ENCODE measurements around the gene ACADSB. TPM values are rescaled to one million over a fixed set of nuclear protein-coding genes. Genes with fewer than 3 reads are reported as not detected.
A peak's percentile ranks its signal among the peaks of the same experiment; 100 is the strongest.

The ACADSB gene
- 10 to 100 TPM in 2 of 4 donors, 1 to 10 TPM in 2; 7.5 to 13.5 (median 10.4) TPM for total RNA-seq

- Histone ChIP-seq H3K9me3 (no peaks in the 10 kb centered on the region), H3K36me3 (peaks cover 0 to 5% (median 0%) of the 10 kb centered on the region in 3 donors), H3K27ac (peak within 1 kb of the TSS; percentile 96 to 98 (median 97)), H3K4me1 (peaks cover 3 to 76% (median 18%) of the 10 kb centered on the region in 3 donors), H3K4me3 (peak within 1 kb of the TSS; percentile 94 to 99 (median 98)), H3K27me3 (no peaks in the 10 kb centered on the region)
- 0 to 1% methylated on average over 7 to 28 of the region's 68 CpGs for WGBS, 2 donors
- DNase-seq, result peak; percentile 91
- intact Hi-C loops (cut with DNase I), result no loop called here
- TF ChIP-seq CTCF (IDR thresholded peaks at IDR 0.05) (peak in 1 of 6 experiments; percentile 10), POLR2A (IDR thresholded peaks at IDR 0.05) (peak in 3 of 4 donors; percentile 20 to 82 (median 75))
Measured at GRCh38 chr10:123008355-123009104, at the start of gene ACADSB, which contains the start of gene IKZF5. Gene ACADSB (plus strand): TSS chr10:123009006. CDS start chr10:123009030, 24 bp downstream. Gene IKZF5 (minus strand): TSS chr10:123008795. CDS start chr10:122998625, 10,170 bp downstream.

- Histone ChIP-seq H3K27me3 (peaks cover 0 to 5% (median 0%) of the 10 kb centered on the region in 4 donors), H3K36me3 (no peaks in the 10 kb centered on the region), H3K4me3 (no peak overlapping the region), H3K9me3 (peaks cover 0 to 9% (median 5%) of the 10 kb centered on the region in 3 donors), H3K4me1 (no peaks in the 10 kb centered on the region), H3K27ac (no peak overlapping the region)
- TF ChIP-seq POLR2A (IDR thresholded peaks at IDR 0.05), result no peak
- no peak for TF ChIP-seq CTCF (IDR thresholded peaks at IDR 0.05)
- intact Hi-C loops (cut with DNase I), result no loop called here
- WGBS, 2 donors, result 52 to 82% methylated on average over 3 of the region's 3 CpGs
- DNase-seq, result no peak
Measured at GRCh38 chr10:122962405-122962804, 46.4 kb upstream of the ACADSB start.

GRCh38 chr10:122966879-122967278 lies 41.9 kb upstream of the ACADSB start:
- H3K36me3 ChIP-seq, result no peaks in the 10 kb centered on the region
- no peak overlapping the region for H3K27ac ChIP-seq
- peaks cover 0 to 11% (median 7%) of the 10 kb centered on the region in 3 donors for H3K9me3 ChIP-seq
- intact Hi-C loops (cut with DNase I), result no loop called here
- no peak overlapping the region for H3K4me3 ChIP-seq
- no peak for DNase-seq
- peaks cover 0 to 5% (median 0%) of the 10 kb centered on the region in 4 donors for H3K27me3 ChIP-seq
- TF ChIP-seq CTCF (IDR thresholded peaks at IDR 0.05) (no peak), POLR2A (IDR thresholded peaks at IDR 0.05) (no peak)
- H3K4me1 ChIP-seq, result no peaks in the 10 kb centered on the region

- H3K9me3 ChIP-seq, result peaks cover 0 to 11% (median 7%) of the 10 kb centered on the region in 3 donors
Measured at GRCh38 chr10:122968698-122969097, 40.1 kb upstream of the ACADSB start.

More at GRCh38 chr10:122968698-122969097, 40.1 kb upstream of the ACADSB start:
- Histone ChIP-seq H3K36me3 (no peaks in the 10 kb centered on the region), H3K27me3 (peaks cover 0 to 5% (median 0%) of the 10 kb centered on the region in 4 donors), H3K4me3 (no peak overlapping the region), H3K27ac (no peak overlapping the region), H3K4me1 (no peaks in the 10 kb centered on the region)
- intact Hi-C loops (cut with DNase I), result no loop called here
- TF ChIP-seq POLR2A (IDR thresholded peaks at IDR 0.05) (no peak), CTCF (IDR thresholded peaks at IDR 0.05) (no peak)
- no peak for DNase-seq
- WGBS, 2 donors, result 75 to 77% methylated on average over 3 of the region's 3 CpGs
